HG03045 (cell line): Measurements from ENCODE around the gene IRAK3.
"Not testable (repeated sequence)": the region's sequence is repeated elsewhere in the genome, so short reads cannot be mapped to it uniquely, and the experiment has no call there.

Experiments used
- ATAC-seq: cut with Tn5 transposase; IDR thresholded peaks from one replicate; pipeline ENCODE4 v1.9.1; 2021; ENCODE audit warnings: mild to moderate bottlenecking, moderate library complexity; ENCODE audit not compliant: unreplicated experiment

IRAK3 gene

GRCh38 chr12:66169221-66170170 is 19.5 kb upstream of the IRAK3 start, which contains the start of gene TMBIM4:
TMBIM4 (minus strand) TSS chr12:66169996; CDS start chr12:66169951, 45 bp downstream.
- ATAC-seq = peak; percentile 87

GRCh38 chr12:66170606-66171005 is 18.4 kb upstream of the IRAK3 start:
- no peak for ATAC-seq

- not testable (repeated sequence) for ATAC-seq
These were observed 14.4 kb upstream of the IRAK3 start for GRCh38 chr12:66174391-66175325.

- no peak for ATAC-seq
These were observed 12.7 kb upstream of the IRAK3 start for GRCh38 chr12:66176105-66176900.

- ATAC-seq = no peak
These were observed 6.1 kb upstream of the IRAK3 start for GRCh38 chr12:66182956-66183355.

GRCh38 chr12:66184822-66185221 is 4.2 kb upstream of the IRAK3 start:
- ATAC-seq = not testable (repeated sequence)

- ATAC-seq = no peak
These were observed 2.0 kb upstream of the IRAK3 start for GRCh38 chr12:66187036-66187435.

GRCh38 chr12:66187821-66188220 is 1.2 kb upstream of the IRAK3 start:
- ATAC-seq = no peak

GRCh38 chr12:66189486-66189843 is 451 bp downstream of the IRAK3 start:
- no peak for ATAC-seq

- no peak for ATAC-seq
These were observed 875 bp downstream of the IRAK3 start for GRCh38 chr12:66189889-66190288.

GRCh38 chr12:66190519-66191370 is 1.7 kb downstream of the IRAK3 start:
- no peak for ATAC-seq

GRCh38 chr12:66191547-66192126 is 2.6 kb downstream of the IRAK3 start:
- no peak for ATAC-seq

GRCh38 chr12:66194122-66194521 is 5.1 kb downstream of the IRAK3 start:
- no peak for ATAC-seq

GRCh38 chr12:66195242-66195641 is 6.2 kb downstream of the IRAK3 start:
- no peak for ATAC-seq

GRCh38 chr12:66196806-66197205 is 7.8 kb downstream of the IRAK3 start:
- peak; percentile 90 for ATAC-seq

GRCh38 chr12:66197495-66197921 is 8.5 kb downstream of the IRAK3 start:
- no peak for ATAC-seq

GRCh38 chr12:66199141-66199540 is 10.1 kb downstream of the IRAK3 start:
- ATAC-seq = no peak

- no peak for ATAC-seq
These were observed 11.0 kb downstream of the IRAK3 start for GRCh38 chr12:66199831-66200509.

- ATAC-seq = no peak
These were observed 14.8 kb downstream of the IRAK3 start for GRCh38 chr12:66203820-66204219.
